DMS114 treated with DMSO at 0.1 percent for 48 hours (cell line): Measurements from ENCODE around the gene GNAL.

Experiments used
- DNase-seq: peaks from one replicate; lab custom pipeline; 2025; ENCODE audit not compliant: unreplicated experiment; lab: John Stamatoyannopoulos, UW

GNAL gene

GRCh38 chr18:11760498-11761167, 71.6 kb downstream of the GNAL start:
- DNase-seq: no peak

- no peak for DNase-seq
Measured at GRCh38 chr18:11761553-11761952, 72.5 kb downstream of the GNAL start.

GRCh38 chr18:11762429-11762828, 73.4 kb downstream of the GNAL start:
- no peak for DNase-seq

GRCh38 chr18:11767329-11767728, 78.3 kb downstream of the GNAL start:
- DNase-seq: no peak

- no peak for DNase-seq
Measured at GRCh38 chr18:11767935-11768334, 78.9 kb downstream of the GNAL start.

- DNase-seq: no peak
Measured at GRCh38 chr18:11775436-11776174, 86.5 kb downstream of the GNAL start.

GRCh38 chr18:11780042-11780441, 91.0 kb downstream of the GNAL start:
- no peak for DNase-seq

GRCh38 chr18:11783716-11784331, 94.8 kb downstream of the GNAL start:
- DNase-seq: no peak

- no peak for DNase-seq
Measured at GRCh38 chr18:11784674-11785304, 95.7 kb downstream of the GNAL start.

- DNase-seq: no peak
Measured at GRCh38 chr18:11785444-11786055, 96.5 kb downstream of the GNAL start.

GRCh38 chr18:11789716-11790510, 100.8 kb downstream of the GNAL start:
- DNase-seq: no peak

GRCh38 chr18:11791131-11791530, 102.1 kb downstream of the GNAL start:
- DNase-seq: no peak

- no peak for DNase-seq
Measured at GRCh38 chr18:11792632-11793031, 103.6 kb downstream of the GNAL start.

- no peak for DNase-seq
Measured at GRCh38 chr18:11794195-11794594, 105.1 kb downstream of the GNAL start.

- DNase-seq: no peak
Measured at GRCh38 chr18:11795916-11796315, 106.9 kb downstream of the GNAL start.

- no peak for DNase-seq
Measured at GRCh38 chr18:11798271-11798670, 109.2 kb downstream of the GNAL start.

- no peak for DNase-seq
Measured at GRCh38 chr18:11799066-11799465, 110.0 kb downstream of the GNAL start.

- no peak for DNase-seq
Measured at GRCh38 chr18:11800566-11801334, 111.7 kb downstream of the GNAL start.

- no peak for DNase-seq
Measured at GRCh38 chr18:11801573-11801972, 112.5 kb downstream of the GNAL start.

- no peak for DNase-seq
Measured at GRCh38 chr18:11802158-11802557, 113.1 kb downstream of the GNAL start.
